ENCODE data around the gene P3H2. TPM values are rescaled to one million over a fixed set of nuclear protein-coding genes. Genes with fewer than 3 reads are reported as not detected.

The P3H2 gene
- total RNA-seq, 1 experiment from 2014 or later, result 19.6 TPM

- TF ChIP-seq, protein P1, sequence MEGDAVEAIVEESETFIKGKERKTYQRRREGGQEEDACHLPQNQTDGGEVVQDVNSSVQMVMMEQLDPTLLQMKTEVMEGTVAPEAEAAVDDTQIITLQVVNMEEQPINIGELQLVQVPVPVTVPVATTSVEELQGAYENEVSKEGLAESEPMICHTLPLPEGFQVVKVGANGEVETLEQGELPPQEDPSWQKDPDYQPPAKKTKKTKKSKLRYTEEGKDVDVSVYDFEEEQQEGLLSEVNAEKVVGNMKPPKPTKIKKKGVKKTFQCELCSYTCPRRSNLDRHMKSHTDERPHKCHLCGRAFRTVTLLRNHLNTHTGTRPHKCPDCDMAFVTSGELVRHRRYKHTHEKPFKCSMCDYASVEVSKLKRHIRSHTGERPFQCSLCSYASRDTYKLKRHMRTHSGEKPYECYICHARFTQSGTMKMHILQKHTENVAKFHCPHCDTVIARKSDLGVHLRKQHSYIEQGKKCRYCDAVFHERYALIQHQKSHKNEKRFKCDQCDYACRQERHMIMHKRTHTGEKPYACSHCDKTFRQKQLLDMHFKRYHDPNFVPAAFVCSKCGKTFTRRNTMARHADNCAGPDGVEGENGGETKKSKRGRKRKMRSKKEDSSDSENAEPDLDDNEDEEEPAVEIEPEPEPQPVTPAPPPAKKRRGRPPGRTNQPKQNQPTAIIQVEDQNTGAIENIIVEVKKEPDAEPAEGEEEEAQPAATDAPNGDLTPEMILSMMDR (conservative IDR thresholded peaks at IDR 0.05; ENCODE audit: low read depth, low read length), result peak; percentile 86
- TF ChIP-seq EZH2 (IDR thresholded peaks at IDR 0.05; ENCODE audit: borderline replicate concordance, low read depth, low read length, poor library complexity, severe bottlenecking), result no peak
- Histone ChIP-seq H3K4me3 (ENCODE audit: low read depth, low read length, poor library complexity, severe bottlenecking) (no peak overlapping the region), H3K36me3 (ENCODE audit: insufficient read depth, low read length, poor library complexity, severe bottlenecking) (no peaks in the 10 kb centered on the region), H3K4me1 (ENCODE audit: insufficient read depth, low read length, poor library complexity, severe bottlenecking) (peaks cover 11% of the 10 kb centered on the region), H3K9me3 (ENCODE audit: low read depth, low read length, poor library complexity, severe bottlenecking) (no peaks in the 10 kb centered on the region), H3K27ac (ENCODE audit: low read depth, low read length, poor library complexity, severe bottlenecking) (no peak overlapping the region), H3K27me3 (replicated peaks; ENCODE audit: insufficient read depth, low read depth, low read length, poor library complexity) (no peaks in the 10 kb centered on the region)
- CTCF ChIA-PET, result interaction anchor here (0.9 to 1.5 kb wide), 3 partner anchors 153 to 417 kb away, joined by 3 to 4 read pairs (median 4); partner anchors contain the start of genes CLDN1 and P3H2
- POLR2A ChIA-PET (ENCODE audit: low non-redundant PET), result no interaction called here
- peak; percentile 81 for DNase-seq (ENCODE audit: low spot score)
- no TSS peak for BruUV-seq (replicated peaks)
- intact Hi-C loops (cut with micrococcal nuclease; ENCODE audit: unreplicated experiment), result loop anchor here (1.0 to 10.0 kb wide), 5 partner anchors 45 to 547 kb away; partner anchors contain the start of genes IL1RAP and P3H2
These were observed 153.3 kb downstream of the P3H2 start for GRCh38 chr3:189967254-189967865.

DNA sequence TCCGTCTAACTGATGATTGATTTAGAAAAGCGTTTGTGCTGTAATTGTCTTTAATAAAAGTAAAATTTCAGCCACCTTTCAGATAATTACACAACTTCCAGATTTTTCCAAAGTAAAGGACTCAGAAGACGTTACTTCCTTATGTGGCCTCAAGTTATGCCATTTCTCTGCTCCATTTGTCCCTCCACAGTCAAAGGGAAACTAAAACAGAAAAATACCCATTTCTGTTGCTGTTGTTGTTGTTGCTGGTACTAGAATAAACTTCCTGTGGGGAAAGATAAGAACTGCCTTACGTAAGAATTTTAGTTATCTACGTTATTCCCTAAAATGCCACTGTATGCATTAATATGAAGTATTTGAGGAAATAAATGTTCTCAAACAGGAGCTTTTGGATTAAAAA lies 153.9 kb downstream of the P3H2 start:
- no peaks in the 10 kb centered on the region for H3K36me3 ChIP-seq (ENCODE audit: insufficient read depth, low read length, poor library complexity, severe bottlenecking)

DNA sequence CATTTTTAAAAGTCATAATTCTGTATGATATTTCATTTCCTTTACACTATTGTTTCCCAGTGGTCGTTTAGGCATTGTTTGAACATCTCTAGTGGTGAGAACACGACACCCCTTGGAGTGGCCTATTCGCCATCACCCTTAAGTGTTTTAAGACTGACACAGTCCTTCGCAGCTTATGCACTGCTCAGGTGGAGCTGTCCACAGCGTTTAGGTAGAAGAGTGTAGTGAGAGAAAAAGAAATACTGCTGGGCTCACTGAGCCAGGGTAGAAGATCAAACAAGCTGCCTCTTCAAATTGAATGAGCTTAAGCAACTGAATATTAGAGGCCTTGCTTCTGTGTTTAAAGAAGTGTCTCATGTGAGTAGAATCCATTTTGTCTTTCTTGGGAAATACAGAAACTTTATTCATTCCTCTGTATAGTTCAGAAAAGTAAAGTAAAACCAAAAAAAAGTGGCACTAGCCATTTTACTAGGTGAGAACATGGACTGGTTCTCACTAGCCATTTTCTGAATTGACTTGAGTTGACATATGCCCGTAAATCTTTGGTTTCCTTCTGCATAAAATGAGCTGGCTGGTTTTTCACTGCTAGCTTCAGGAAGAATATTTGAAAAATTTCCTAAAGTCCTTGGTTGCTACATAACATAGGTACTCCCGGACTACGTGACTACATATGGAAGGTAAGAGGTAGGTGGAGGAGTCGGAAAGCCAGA lies 155.9 kb downstream of the P3H2 start:
- CTCF ChIA-PET, result interaction anchor here (0.6 to 0.7 kb wide), 2 partner anchors 68 to 1086 kb away, joined by 3 read pairs; no protein-coding TSS in a partner anchor
- BruUV-seq (replicated peaks), result no TSS peak
- DNase-seq (ENCODE audit: low spot score), result no peak
- intact Hi-C loops (cut with micrococcal nuclease; ENCODE audit: unreplicated experiment), result loop anchor here (5.0 to 10.0 kb wide), 5 partner anchors 48 to 1088 kb away; partner anchors contain the start of gene IL1RAP
- Histone ChIP-seq H3K4me1 (ENCODE audit: insufficient read depth, low read length, poor library complexity, severe bottlenecking) (peaks cover 26% of the 10 kb centered on the region), H3K27ac (ENCODE audit: low read depth, low read length, poor library complexity, severe bottlenecking) (no peak overlapping the region), H3K4me3 (ENCODE audit: low read depth, low read length, poor library complexity, severe bottlenecking) (no peak overlapping the region), H3K27me3 (replicated peaks; ENCODE audit: insufficient read depth, low read depth, low read length, poor library complexity) (no peaks in the 10 kb centered on the region), H3K9me3 (ENCODE audit: low read depth, low read length, poor library complexity, severe bottlenecking) (no peaks in the 10 kb centered on the region), H3K36me3 (ENCODE audit: insufficient read depth, low read length, poor library complexity, severe bottlenecking) (no peaks in the 10 kb centered on the region)
- POLR2A ChIA-PET (ENCODE audit: low non-redundant PET), result no interaction called here
- TF ChIP-seq, protein P1 (conservative IDR thresholded peaks at IDR 0.05; ENCODE audit: low read depth, low read length), result no peak
- no peak for TF ChIP-seq EZH2 (IDR thresholded peaks at IDR 0.05; ENCODE audit: borderline replicate concordance, low read depth, low read length, poor library complexity, severe bottlenecking)

More for the DNA sequence above, 153.9 kb downstream of the P3H2 start:
- CTCF ChIA-PET, result interaction anchor here (0.9 to 1.5 kb wide), 3 partner anchors 154 to 418 kb away, joined by 3 to 4 read pairs (median 4); partner anchors contain the start of genes CLDN1 and P3H2
- POLR2A ChIA-PET (ENCODE audit: low non-redundant PET), result no interaction called here
- DNase-seq (ENCODE audit: low spot score), result no peak
- no peak overlapping the region for H3K4me3 ChIP-seq (ENCODE audit: low read depth, low read length, poor library complexity, severe bottlenecking)
- TF ChIP-seq, protein P1 (conservative IDR thresholded peaks at IDR 0.05; ENCODE audit: low read depth, low read length), result no peak
- TF ChIP-seq EZH2 (IDR thresholded peaks at IDR 0.05; ENCODE audit: borderline replicate concordance, low read depth, low read length, poor library complexity, severe bottlenecking), result no peak
- H3K27ac ChIP-seq (ENCODE audit: low read depth, low read length, poor library complexity, severe bottlenecking), result no peak overlapping the region
- intact Hi-C loops (cut with micrococcal nuclease; ENCODE audit: unreplicated experiment), result loop anchor here (1.0 to 10.0 kb wide), 5 partner anchors 45 to 548 kb away; partner anchors contain the start of genes IL1RAP and P3H2
- H3K9me3 ChIP-seq (ENCODE audit: low read depth, low read length, poor library complexity, severe bottlenecking), result no peaks in the 10 kb centered on the region
- H3K4me1 ChIP-seq (ENCODE audit: insufficient read depth, low read length, poor library complexity, severe bottlenecking), result peaks cover 16% of the 10 kb centered on the region
- no peaks in the 10 kb centered on the region for H3K27me3 ChIP-seq (replicated peaks; ENCODE audit: insufficient read depth, low read depth, low read length, poor library complexity)
- BruUV-seq (replicated peaks), result no TSS peak

Data from A673 (cell line).